ENCODE measurements around the gene AIFM3.

GRCh38 chr22:20981787-20982562, 14.9 kb downstream of the AIFM3 start, which contains the start of gene LZTR1:
- TF ChIP-seq CTCF (IDR thresholded peaks at IDR 0.05; ENCODE audit: insufficient read depth, low read length, poor library complexity, severe bottlenecking) (no peak), EZH2phosphoT487 (conservative IDR thresholded peaks at IDR 0.05; ENCODE audit: low read length) (no peak)

Data from SU-DHL-6 (cell line).